CD4-positive, alpha-beta T cell (primary cell): ENCODE measurements around the gene AUTS2. TPM values are rescaled to one million over a fixed set of nuclear protein-coding genes. Genes with fewer than 3 reads are reported as not detected.

Experiments
- ATAC-seq: fragments of 200-7000 bp; cut with Tn5 transposase; one replicate; pipeline ENCODE4 v1.10.0; 2022; ENCODE audit warnings: mild to moderate bottlenecking; ENCODE audit not compliant: poor library complexity
- CTCF ChIA-PET: fragments of 350-600 bp; sonication (Branson Sonifier 250); formaldehyde crosslinking; loops from one replicate; lab custom pipeline; 2021; ENCODE audit warnings: antibody characterized with exemption, inconsistent platforms; lab: Charles Lee
- POLR2A ChIA-PET: fragments of 350-600 bp; sonication (Branson Sonifier 250); formaldehyde crosslinking; loops from one replicate; lab custom pipeline; 2021; ENCODE audit warnings: antibody characterized with exemption, inconsistent platforms; lab: Charles Lee
- DNase-seq, 14 experiments: peaks; one replicate each; pipeline ENCODE4 v3.0.0-alpha.2; 2013 to 2020; ENCODE audit warnings: mixed read lengths in 2 of 14
- H3K27ac ChIP-seq, 2 donors: one replicate each; pipeline versions ENCODE4 v1.5.1 to v1.7.0; 2013; ENCODE audit warnings: low read length in 2 of 2, low read depth in 1 of 2, mild to moderate bottlenecking in 1 of 2
- H3K27me3 ChIP-seq, 2 experiments: 1 replicate in 1 of 2; 2 replicates in 1 of 2; pipeline versions ENCODE4 v1.6.1 to v1.7.0; 2013; ENCODE audit warnings: low read length in 2 of 2, control low read depth in 1 of 2, mild to moderate bottlenecking in 1 of 2, moderate library complexity in 1 of 2; ENCODE audit not compliant: insufficient read depth in 2 of 2, control insufficient read depth in 1 of 2
- H3K36me3 ChIP-seq: one replicate; pipeline ENCODE4 v1.6.1; 2013; ENCODE audit warnings: low read length, control low read depth; ENCODE audit not compliant: insufficient read depth
- H3K4me1 ChIP-seq: one replicate; pipeline ENCODE4 v1.6.1; 2013; ENCODE audit warnings: low read length, control low read depth; ENCODE audit not compliant: insufficient read depth
- H3K4me3 ChIP-seq: one replicate; pipeline ENCODE4 v1.5.1; 2013; ENCODE audit warnings: mild to moderate bottlenecking, low read length, moderate library complexity
- H3K9me3 ChIP-seq, 2 experiments: 1 replicate in 1 of 2; 2 replicates in 1 of 2; pipeline versions ENCODE4 v1.6.1 to v1.7.0; 2013; ENCODE audit warnings: low read length in 2 of 2, mild to moderate bottlenecking in 2 of 2, control low read depth in 1 of 2, moderate library complexity in 1 of 2; ENCODE audit not compliant: control insufficient read depth in 1 of 2, insufficient read depth in 1 of 2
- H3K27ac Mint-ChIP-seq: one replicate; pipeline ENCODE4 v1.8.0; 2020; ENCODE audit warnings: mixed read lengths
- H3K27me3 Mint-ChIP-seq: one replicate; pipeline ENCODE4 v1.8.0; 2021; ENCODE audit warnings: mixed read lengths
- H3K36me3 Mint-ChIP-seq: one replicate; pipeline ENCODE4 v1.8.0; 2021; ENCODE audit warnings: low read depth, mixed read lengths
- H3K4me1 Mint-ChIP-seq: one replicate; pipeline ENCODE4 v1.8.0; 2021; ENCODE audit warnings: low read depth, mixed read lengths
- H3K4me3 Mint-ChIP-seq: one replicate; pipeline ENCODE4 v1.8.0; 2020; ENCODE audit warnings: mild to moderate bottlenecking, mixed read lengths
- H3K9me3 Mint-ChIP-seq: one replicate; pipeline ENCODE4 v1.8.0; 2020; ENCODE audit warnings: mixed read lengths
- CTCF ChIP-seq: fragments of 200-600 bp; IDR thresholded peaks from one replicate; pipeline ENCODE4 v1.8.0; 2022; ENCODE audit warnings: antibody characterized with exemption, mild to moderate bottlenecking
- intact Hi-C, 2 experiments: fragments of 100-400 bp; cut with DNase I in 1 of 2; cut with micrococcal nuclease in 1 of 2; formaldehyde crosslinking; loops; one replicate each; pipeline versions ENCODE4 v1.15.1 to v1.9.0; 2023 to 2025; cut with DNase I, micrococcal nuclease
- total RNA-seq, 174 experiments: library from RNA in 2 of 174; stranded (reverse) in 2 of 174; gene quantifications; one replicate each; pipeline ENCODE4 v1.2.3 and lab custom pipeline; 2021 to 2026

Gene AUTS2
- total RNA-seq, 2 experiments from 2014 or later, result 43.6 to 47.6 TPM

- TF ChIP-seq CTCF, result no peak
- peaks cover 9% of the 10 kb centered on the region for H3K4me1 ChIP-seq
- DNase-seq (no peak), ATAC-seq (no peak)
- Mint-ChIP-seq H3K27ac (no peak overlapping the region), H3K9me3 (no peaks in the 10 kb centered on the region), H3K27me3 (no peaks in the 10 kb centered on the region), H3K36me3 (no peaks in the 10 kb centered on the region), H3K4me3 (no peak overlapping the region), H3K4me1 (peaks cover 10% of the 10 kb centered on the region)
- ChIA-PET CTCF (no interaction called here), POLR2A (no interaction called here)
- no peaks in the 10 kb centered on the region for H3K27me3 ChIP-seq
- H3K4me3 ChIP-seq, result no peak overlapping the region
- no peak overlapping the region for H3K27ac ChIP-seq
- no peaks in the 10 kb centered on the region for H3K36me3 ChIP-seq
- intact Hi-C loops, result no loop called here
- H3K9me3 ChIP-seq, result no peaks in the 10 kb centered on the region
Measured at GRCh38 chr7:70673778-70674570, 1075.7 kb downstream of the AUTS2 start.

GRCh38 chr7:70674571-70675010 lies 1076.3 kb downstream of the AUTS2 start:
- Mint-ChIP-seq H3K9me3 (no peaks in the 10 kb centered on the region), H3K27me3 (no peaks in the 10 kb centered on the region), H3K4me3 (no peak overlapping the region), H3K36me3 (no peaks in the 10 kb centered on the region), H3K4me1 (peaks cover 15% of the 10 kb centered on the region), H3K27ac (no peak overlapping the region)
- TF ChIP-seq CTCF, result no peak
- no peak overlapping the region for H3K27ac ChIP-seq
- no peak for ATAC-seq
- H3K36me3 ChIP-seq, result no peaks in the 10 kb centered on the region
- ChIA-PET POLR2A (no interaction called here), CTCF (no interaction called here)
- H3K9me3 ChIP-seq, result no peaks in the 10 kb centered on the region
- H3K4me1 ChIP-seq, result peaks cover 12% of the 10 kb centered on the region
- H3K4me3 ChIP-seq, result no peak overlapping the region
- no peaks in the 10 kb centered on the region for H3K27me3 ChIP-seq
- no peak for DNase-seq
- intact Hi-C loops, result no loop called here

GRCh38 chr7:70676243-70676642 lies 1078.0 kb downstream of the AUTS2 start:
- H3K27me3 ChIP-seq, result no peaks in the 10 kb centered on the region
- Mint-ChIP-seq H3K4me1 (peaks cover 21% of the 10 kb centered on the region), H3K4me3 (no peak overlapping the region), H3K27me3 (no peaks in the 10 kb centered on the region), H3K36me3 (no peaks in the 10 kb centered on the region), H3K9me3 (no peaks in the 10 kb centered on the region), H3K27ac (no peak overlapping the region)
- no peak overlapping the region for H3K4me3 ChIP-seq
- H3K36me3 ChIP-seq, result no peaks in the 10 kb centered on the region
- H3K4me1 ChIP-seq, result peaks cover 9% of the 10 kb centered on the region
- DNase-seq (no peak), ATAC-seq (no peak)
- H3K9me3 ChIP-seq, result no peaks in the 10 kb centered on the region
- TF ChIP-seq CTCF, result no peak
- intact Hi-C loops, result no loop called here
- POLR2A ChIA-PET, result no interaction called here
- H3K27ac ChIP-seq, result no peak overlapping the region
- CTCF ChIA-PET, result no interaction called here
